K562 (cell line): Measurements from ENCODE around the gene MILR1. TPM values are rescaled to one million over a fixed set of nuclear protein-coding genes. Genes with fewer than 3 reads are reported as not detected.
A peak's percentile ranks its signal among the peaks of the same experiment; 100 is the strongest.

Experiments used
- ATAC-seq: fragments of 200-7000 bp; cut with Tn5 transposase; 3 replicates; pipeline ENCODE4 v1.9.1; 2020; ENCODE audit warnings: moderate library complexity
- BruUV-seq: library from RNA; stranded (reverse); fragments of 400-500 nt; replicated peaks from 2 replicates; lab custom pipeline; 2021; lab: Mats Ljungman, UMichigan
- CTCF ChIA-PET: fragments of 300-600 bp; formaldehyde crosslinking; extraction: SDS; loops from one replicate; lab custom pipeline; 2021; ENCODE audit warnings: low intra/inter-chr PET ratio; lab: Yijun Ruan, JAX
- POLR2A ChIA-PET: fragments of 300-600, 350-650 bp; sonication (Branson Sonifier 250); formaldehyde crosslinking; extraction: SDS; loops from one replicate; lab custom pipeline; 2021; ENCODE audit warnings: antibody characterized with exemption, inconsistent platforms; lab: Yijun Ruan, JAX
- DNase-seq, 4 experiments: peaks; one replicate each; pipeline versions ENCODE4 v3.0.0 to v3.0.0-alpha.2; 2011 to 2018; ENCODE audit warnings: low spot score in 3 of 4, mixed read lengths in 3 of 4; ENCODE audit errors: extremely low read depth in 1 of 4
- FAIRE-seq: peaks from 2 replicates; lab custom pipeline; 2011; peaks lifted over from hg19 to GRCh38; lab: Jason Lieb, UNC
- H2AFZ ChIP-seq: 2 replicates; pipeline ENCODE4 v1.6.0; 2011; ENCODE audit warnings: low read depth, low read length, control low read depth, inconsistent platforms
- H3K27ac ChIP-seq: fragments of 200-600 bp; 3 replicates; pipeline ENCODE4 v1.8.0; 2011; ENCODE audit warnings: low read depth, mild to moderate bottlenecking, control low read depth, inconsistent platforms, low read length, moderate library complexity, mixed read lengths; ENCODE audit errors: extremely low read depth
- H3K27me3 ChIP-seq, 2 experiments: fragments of 300-600 bp in 1 of 2; 2 replicates in 1 of 2; 3 replicates in 1 of 2; pipeline versions ENCODE4 v1.6.0 to v1.8.0; 2011; ENCODE audit warnings: inconsistent platforms in 2 of 2, low read length in 2 of 2, mild to moderate bottlenecking in 1 of 2, mixed read lengths in 1 of 2, moderate library complexity in 1 of 2; ENCODE audit not compliant: control insufficient read depth in 2 of 2, insufficient read depth in 2 of 2
- H3K36me3 ChIP-seq: fragments of 300-600 bp; 3 replicates; pipeline ENCODE4 v1.8.0; 2011; ENCODE audit warnings: mild to moderate bottlenecking, low read length, inconsistent platforms; ENCODE audit not compliant: control insufficient read depth, insufficient read depth
- H3K4me1 ChIP-seq, 2 experiments: fragments of 200-600 bp in 1 of 2; replicated peaks in 1 of 2; 2 replicates in 1 of 2; 3 replicates in 1 of 2; pipeline versions ENCODE4 v1.5.1 to v1.8.0; 2011; ENCODE audit warnings: inconsistent platforms in 2 of 2, low read length in 2 of 2, mild to moderate bottlenecking in 1 of 2, mixed read lengths in 1 of 2, moderate library complexity in 1 of 2; ENCODE audit not compliant: control insufficient read depth in 2 of 2, insufficient read depth in 2 of 2
- H3K4me2 ChIP-seq: 2 replicates; pipeline ENCODE4 v1.6.1; 2011; ENCODE audit warnings: low read length, control low read depth, inconsistent platforms, mixed read lengths; ENCODE audit not compliant: insufficient read depth
- H3K4me3 ChIP-seq: fragments of 200-600 bp; sonication (generic), shearing (Covaris generic); 2 replicates; pipeline ENCODE4 v1.5.1; 2016; ENCODE audit warnings: control low read depth, inconsistent platforms
- H3K79me2 ChIP-seq: fragments of 200-600 bp; 3 replicates; pipeline ENCODE4 v1.8.0; 2011; ENCODE audit warnings: low read length, inconsistent platforms; ENCODE audit not compliant: control insufficient read depth, insufficient read depth
- H3K9ac ChIP-seq, 2 experiments: 2 replicates each; pipeline versions ENCODE4 v1.6.0 to v1.6.1; 2011; ENCODE audit warnings: low read depth in 2 of 2, low read length in 2 of 2, control low read depth in 1 of 2, inconsistent platforms in 1 of 2, mild to moderate bottlenecking in 1 of 2, mixed read lengths in 1 of 2; ENCODE audit not compliant: insufficient read depth in 1 of 2
- H3K9me1 ChIP-seq: one replicate; pipeline ENCODE4 v1.6.0; 2011; ENCODE audit warnings: inconsistent platforms, mild to moderate bottlenecking, low read length, moderate library complexity; ENCODE audit not compliant: control insufficient read depth, insufficient read depth
- H3K9me3 ChIP-seq: replicated peaks from 2 replicates; pipeline ENCODE4 v1.5.1; 2011; ENCODE audit warnings: low read depth, low read length, inconsistent platforms; ENCODE audit not compliant: control insufficient read depth, insufficient read depth
- H4K20me1 ChIP-seq: replicated peaks from 2 replicates; pipeline ENCODE4 v1.6.1; 2011; ENCODE audit warnings: low read length, inconsistent platforms, mixed read lengths; ENCODE audit not compliant: control insufficient read depth, insufficient read depth
- ATF7 ChIP-seq: fragments of 450-650 bp; IDR thresholded peaks from 2 replicates; pipeline ENCODE4 v1.7.1; 2014; ENCODE audit warnings: mild to moderate bottlenecking, moderate library complexity
- CHCHD3 ChIP-seq: fragments of 250-450 bp; sonication (Bioruptor Pico); IDR thresholded peaks from 2 replicates; pipeline ENCODE4 v2.1.2; 2022; ENCODE audit warnings: mild to moderate bottlenecking
- FOXK2 ChIP-seq, 2 experiments: fragments of 450-650 bp; IDR thresholded peaks in 1 of 2; conservative IDR thresholded peaks in 1 of 2; 2 replicates each; pipeline ENCODE4 v1.6.1; 2016; ENCODE audit warnings: low read depth in 2 of 2, mild to moderate bottlenecking in 1 of 2
- HDAC3 ChIP-seq: fragments of 450-650 bp; IDR thresholded peaks from 2 replicates; pipeline ENCODE4 v1.6.1; 2018; ENCODE audit warnings: borderline replicate concordance, mild to moderate bottlenecking, moderate library complexity; ENCODE audit not compliant: partially characterized antibody
- HIVEP1 ChIP-seq: fragments of 250-450 bp; sonication (Bioruptor Pico); IDR thresholded peaks from 2 replicates; pipeline ENCODE4 v1.4.0; 2020; ENCODE audit warnings: mild to moderate bottlenecking
- MAFG ChIP-seq: fragments of 450-650 bp; conservative IDR thresholded peaks from 2 replicates; pipeline ENCODE4 v1.6.1; 2016; ENCODE audit warnings: missing genetic modification characterization, missing compliant biosample characterization
- PRDM10 ChIP-seq: fragments of 450-650 bp; IDR thresholded peaks from 2 replicates; pipeline ENCODE4 v1.6.1; 2018; ENCODE audit not compliant: partially characterized antibody
- THRB ChIP-seq: fragments of 450-650 bp; formaldehyde crosslinking; conservative IDR thresholded peaks from 2 replicates; pipeline ENCODE4 v1.4.0; 2022; ENCODE audit warnings: mild to moderate bottlenecking, missing genetic modification characterization
- ZNF232 ChIP-seq: sonication (generic); formaldehyde crosslinking; IDR thresholded peaks from 2 replicates; pipeline ENCODE4 v1.8.0; 2022; ENCODE audit warnings: mild to moderate bottlenecking, missing genetic modification reagents
- ZNF3 ChIP-seq: fragments of 250-450 bp; sonication (Bioruptor Pico); IDR thresholded peaks from 2 replicates; pipeline ENCODE4 v1.5.0; 2021; ENCODE audit warnings: mild to moderate bottlenecking, moderate library complexity
- WGBS: fragments of 100-300 bp; shearing (Covaris generic); methylation state at CpG from one replicate; pipeline ENCODE4 v1.1.6; 2016; ENCODE audit warnings: low coverage, mixed read lengths; ENCODE audit not compliant: insufficient coverage; ENCODE audit errors: missing lambda C conversion rate; 5-methylcytosine and 5-hydroxymethylcytosine counted together
- in situ Hi-C: fragments of 300-500 bp; cut with MboI; formaldehyde crosslinking; loops from 4 replicates; pipeline ENCODE4 v1.15.0; 2018; ENCODE audit warnings: inconsistent platforms, mixed read lengths
- intact Hi-C: fragments of 100-400 bp; cut with micrococcal nuclease; formaldehyde crosslinking; loops from 2 replicates; pipeline ENCODE4 v1.14.2; 2022
- polyA plus RNA-seq, 8 experiments: library from polyadenylated mRNA; depleted of rRNA in 4 of 8; stranded (reverse) in 5 of 8; unstranded in 3 of 8; fragments of >200 nt; fragmentation: Nextera tagmentation in 2 of 8; fragmentation: Illumina TruSeq in 1 of 8; extraction: Ambion mirVana in 2 of 8; extraction: Trizol in 1 of 8; gene quantifications; 2 replicates each; pipeline versions ENCODE4 v1.2.1 to v1.2.3, GENCODE V29; 2011 to 2014; ENCODE audit warnings: inconsistent platforms in 1 of 8, missing spikeins in 1 of 8
- total RNA-seq, 7 experiments: library from RNA; depleted of rRNA in 6 of 7; stranded (reverse); fragments of >200 nt in 6 of 7; fragmentation: Illumina TruSeq in 2 of 7; extraction: Trizol in 2 of 7; gene quantifications; 2 replicates each; pipeline versions ENCODE4 v1.2.1 to v1.2.3, GENCODE V29; 2011 to 2021; ENCODE audit warnings: low replicate concordance in 1 of 7

The MILR1 gene
- total and polyA plus RNA-seq, 9 of the 15 experiments (the other 6 are each of a cell fraction or from before 2014, with no cell fraction given) = 3.8 to 14.1 (median 7.1) TPM

- H3K4me1 ChIP-seq = no peaks in the 10 kb centered on the region
- TF ChIP-seq ZNF232 (CRISPR knock-in tag) (no peak), HIVEP1 (CRISPR knock-in tag) (no peak), HDAC3 (no peak)
- no peaks in the 10 kb centered on the region for H3K27me3 ChIP-seq
- H3K27ac ChIP-seq = no peak overlapping the region
- CTCF ChIA-PET = no interaction called here
- intact Hi-C loops (no loop called here), in situ Hi-C loops (no loop called here)
- no peaks in the 10 kb centered on the region for H3K79me2 ChIP-seq
- no peaks in the 10 kb centered on the region for H3K36me3 ChIP-seq
- BruUV-seq = no TSS peak
- H4K20me1 ChIP-seq = no peaks in the 10 kb centered on the region
- H3K4me2 ChIP-seq = no peak overlapping the region
- H3K9ac ChIP-seq = no peak overlapping the region
- no peaks in the 10 kb centered on the region for H3K9me1 ChIP-seq
- POLR2A ChIA-PET = interaction anchor here (0.6 to 0.9 kb wide), 2 partner anchors 44 to 643 kb away, joined by 3 read pairs; no protein-coding TSS in a partner anchor
- 55% methylated on average over 6 of the region's 6 CpGs for WGBS
- DNase-seq (no peak), ATAC-seq (no peak), FAIRE-seq (no peak)
- no peak overlapping the region for H3K4me3 ChIP-seq
- no peaks in the 10 kb centered on the region for H3K9me3 ChIP-seq
- H2AFZ ChIP-seq = no peak overlapping the region
Observed at GRCh38 chr17:64461788-64462187, 12.9 kb downstream of the MILR1 start.

- CTCF ChIA-PET = no interaction called here
- 23% methylated on average over 9 of the region's 9 CpGs for WGBS
- Histone ChIP-seq H3K9ac (no peak overlapping the region; a peak in 1 of 4 replicates), H3K36me3 (no peaks in the 10 kb centered on the region), H3K79me2 (no peaks in the 10 kb centered on the region), H3K4me3 (no peak overlapping the region), H3K27ac (no peak overlapping the region), H3K9me3 (no peaks in the 10 kb centered on the region), H3K9me1 (no peaks in the 10 kb centered on the region), H2AFZ (no peak overlapping the region), H4K20me1 (no peaks in the 10 kb centered on the region), H3K4me1 (no peaks in the 10 kb centered on the region), H3K4me2 (no peak overlapping the region), H3K27me3 (no peaks in the 10 kb centered on the region)
- in situ Hi-C loops = no loop called here
- ATAC-seq = no peak
- BruUV-seq = no TSS peak
- intact Hi-C loops = no loop called here
- TF ChIP-seq CHCHD3 (no peak), ZNF3 (no peak), FOXK2 (conservative IDR thresholded peaks at IDR 0.05 in 1 of 2, IDR thresholded peaks at IDR 0.05 in 1 of 2; ENCODE audit: low read depth in 2 of 2) (peak in 1 of 2 experiments; percentile 56; a peak in 2 of 4 replicates), THRB (no peak), ATF7 (peak; percentile 76; the same call in 1 of the 2 replicates), PRDM10 (peak; percentile 97), MAFG (tag) (no peak)
- DNase-seq = no peak
- POLR2A ChIA-PET = interaction anchor here (1.0 to 1.9 kb wide), 2 partner anchors 10 to 154 kb away, joined by 4 to 8 read pairs; no protein-coding TSS in a partner anchor
- no peak for FAIRE-seq
Observed at GRCh38 chr17:64466019-64466735, 17.3 kb downstream of the MILR1 start.
